GM12878 (cell line): ENCODE data around the gene ENAH. TPM values are rescaled to one million over a fixed set of nuclear protein-coding genes. Genes with fewer than 3 reads are reported as not detected.

ENCODE experiments used
- ATAC-seq: fragments of 200-7000 bp; cut with Tn5 transposase; 3 replicates; pipeline ENCODE4 v1.9.1; 2020; ENCODE audit warnings: mild to moderate bottlenecking, moderate library complexity
- BruUV-seq: library from RNA; stranded (reverse); fragments of 400-500 nt; replicated peaks from 2 replicates; lab custom pipeline; 2021; lab: Mats Ljungman, UMichigan
- CTCF ChIA-PET: fragments of 300-600 bp; sonication (Branson Sonifier 250); formaldehyde crosslinking; extraction: SDS; loops from one replicate; lab custom pipeline; 2021; ENCODE audit warnings: inconsistent platforms; lab: Yijun Ruan, JAX
- POLR2A ChIA-PET: fragments of 350-600 bp; formaldehyde crosslinking; extraction: SDS; loops from one replicate; lab custom pipeline; 2021; ENCODE audit warnings: inconsistent platforms; lab: Charles Lee
- RAD21 ChIA-PET: fragments of 300-600 bp; sonication (Branson Sonifier 250); formaldehyde crosslinking; loops from one replicate; lab custom pipeline; 2023; ENCODE audit warnings: antibody characterized with exemption; ENCODE audit not compliant: unreplicated experiment; lab: Charles Lee
- SMC1A ChIA-PET: fragments of 300-600 bp; sonication (Branson Sonifier 250); formaldehyde crosslinking; loops from one replicate; lab custom pipeline; 2023; ENCODE audit not compliant: unreplicated experiment, uncharacterized antibody; lab: Charles Lee
- DNase-seq: peaks from one replicate; pipeline ENCODE4 v3.0.0-alpha.2; 2011; ENCODE audit warnings: low read depth, low spot score
- FAIRE-seq: peaks from 3 replicates; lab custom pipeline; 2011; peaks lifted over from hg19 to GRCh38; lab: Jason Lieb, UNC
- H2AFZ ChIP-seq: 2 replicates; pipeline ENCODE4 v1.6.0; 2011; ENCODE audit warnings: low read depth, low read length, control low read depth; ENCODE audit not compliant: control insufficient read depth
- H3K27ac ChIP-seq: 2 replicates; pipeline ENCODE4 v1.5.1; 2011; ENCODE audit warnings: control low read depth; ENCODE audit not compliant: control insufficient read depth, insufficient read depth
- H3K27me3 ChIP-seq, 2 experiments: replicated peaks in 1 of 2; 2 replicates each; pipeline versions ENCODE4 v1.6.0 to v1.6.1; 2011; ENCODE audit warnings: low read length in 1 of 2; ENCODE audit not compliant: control insufficient read depth in 2 of 2, insufficient read depth in 2 of 2
- H3K36me3 ChIP-seq, 2 experiments: 2 replicates each; pipeline ENCODE4 v1.5.1; 2011; ENCODE audit warnings: low read length in 1 of 2; ENCODE audit not compliant: control insufficient read depth in 2 of 2, insufficient read depth in 2 of 2
- H3K4me1 ChIP-seq: 2 replicates; pipeline ENCODE4 v1.6.1; 2011; ENCODE audit warnings: mild to moderate bottlenecking, low read length, moderate library complexity, mixed read lengths; ENCODE audit not compliant: control insufficient read depth, insufficient read depth
- H3K4me2 ChIP-seq: 2 replicates; pipeline ENCODE4 v1.6.0; 2011; ENCODE audit warnings: control low read depth; ENCODE audit not compliant: control insufficient read depth, insufficient read depth
- H3K4me3 ChIP-seq: fragments of 200-600 bp; sonication (generic); 2 replicates; pipeline ENCODE4 v1.5.1; 2016
- H3K79me2 ChIP-seq: 2 replicates; pipeline ENCODE4 v1.6.0; 2011; ENCODE audit warnings: low read length; ENCODE audit not compliant: control insufficient read depth, insufficient read depth
- H3K9ac ChIP-seq: 2 replicates; pipeline ENCODE4 v1.8.0; 2011; ENCODE audit warnings: low read length, control low read depth, mixed read lengths; ENCODE audit not compliant: control insufficient read depth, insufficient read depth
- H3K9me3 ChIP-seq: replicated peaks from 3 replicates; pipeline ENCODE4 v1.5.1; 2011; ENCODE audit warnings: mild to moderate bottlenecking, low read length; ENCODE audit not compliant: control insufficient read depth, insufficient read depth
- H4K20me1 ChIP-seq: 2 replicates; pipeline ENCODE4 v1.6.0; 2011; ENCODE audit not compliant: control insufficient read depth, insufficient read depth
- BMI1 ChIP-seq: fragments of 450-650 bp; IDR thresholded peaks from 2 replicates; pipeline ENCODE4 v1.6.1; 2016; ENCODE audit warnings: mild to moderate bottlenecking, moderate library complexity, borderline replicate concordance
- CBX3 ChIP-seq: fragments of 200-600 bp; sonication (generic); IDR thresholded peaks from 2 replicates; pipeline ENCODE4 v1.6.1; 2016; ENCODE audit warnings: low read depth, borderline replicate concordance
- CREM ChIP-seq: IDR thresholded peaks from 2 replicates; pipeline ENCODE4 v1.6.1; 2014; ENCODE audit warnings: antibody characterized with exemption, low read depth
- ETV6 ChIP-seq, 2 experiments: fragments of 450-650 bp in 1 of 2; IDR thresholded peaks in 1 of 2; conservative IDR thresholded peaks in 1 of 2; 2 replicates each; pipeline ENCODE4 v1.6.1; 2014; ENCODE audit warnings: antibody characterized with exemption in 1 of 2, borderline replicate concordance in 1 of 2, low read depth in 1 of 2, mild to moderate bottlenecking in 1 of 2, moderate library complexity in 1 of 2
- HDAC2 ChIP-seq: fragments of 200-600 bp; sonication (generic); IDR thresholded peaks from 2 replicates; pipeline ENCODE4 v1.6.1; 2017
- HSF1 ChIP-seq: fragments of 150-350 bp; IDR thresholded peaks from 2 replicates; pipeline ENCODE4 v1.6.1; 2014; ENCODE audit warnings: mild to moderate bottlenecking, low read depth, low read length
- MEF2B ChIP-seq: fragments of 450-650 bp; IDR thresholded peaks from 2 replicates; pipeline ENCODE4 v1.6.1; 2018; ENCODE audit warnings: mild to moderate bottlenecking, moderate library complexity; ENCODE audit not compliant: partially characterized antibody, poor library complexity, severe bottlenecking
- NR2C1 ChIP-seq: fragments of 450-650 bp; IDR thresholded peaks from 2 replicates; pipeline ENCODE4 v1.6.1; 2017; ENCODE audit warnings: antibody characterized with exemption, mild to moderate bottlenecking, moderate library complexity
- POLR2AphosphoS5 ChIP-seq: IDR thresholded peaks from 2 replicates; pipeline ENCODE4 v1.6.1; 2011; ENCODE audit warnings: mild to moderate bottlenecking, low read length, inconsistent platforms
- PRDM15 ChIP-seq: fragments of 450-650 bp; formaldehyde crosslinking; IDR thresholded peaks from 2 replicates; pipeline ENCODE4 v1.4.0; 2020; ENCODE audit warnings: mild to moderate bottlenecking, moderate library complexity
- RAD51 ChIP-seq: fragments of 450-650 bp; IDR thresholded peaks from 2 replicates; pipeline ENCODE4 v1.6.1; 2016; ENCODE audit warnings: moderate library complexity, mild to moderate bottlenecking, inconsistent platforms
- SMAD1 ChIP-seq: fragments of 450-650 bp; IDR thresholded peaks from 2 replicates; pipeline ENCODE4 v1.6.1; 2018; ENCODE audit warnings: mild to moderate bottlenecking, low read depth; ENCODE audit not compliant: partially characterized antibody
- STAT1 ChIP-seq: fragments of 450-650 bp; conservative IDR thresholded peaks from 2 replicates; pipeline ENCODE4 v1.6.1; 2014; ENCODE audit warnings: antibody characterized with exemption, mild to moderate bottlenecking
- YBX1 ChIP-seq: fragments of 450-650 bp; IDR thresholded peaks from 2 replicates; pipeline ENCODE4 v1.6.1; 2016; ENCODE audit warnings: antibody characterized with exemption
- ZBTB4 ChIP-seq: fragments of 450-650 bp; formaldehyde crosslinking; IDR thresholded peaks from 2 replicates; pipeline ENCODE4 v1.4.0; 2022; ENCODE audit warnings: mild to moderate bottlenecking, moderate library complexity
- ZNF384 ChIP-seq: IDR thresholded peaks from 2 replicates; pipeline ENCODE4 v1.6.1; 2012; ENCODE audit warnings: low read depth, mild to moderate bottlenecking, low read length, improper control_type of control experiment, borderline replicate concordance
- ZNF622 ChIP-seq: fragments of 450-650 bp; IDR thresholded peaks from 2 replicates; pipeline ENCODE4 v1.6.1; 2017; ENCODE audit warnings: mild to moderate bottlenecking, inconsistent platforms
- WGBS: methylation state at CpG from one replicate; pipeline ENCODE4 v1.1.6; 2016; ENCODE audit warnings: low lambda C conversion rate; ENCODE audit not compliant: insufficient replicate concordance, insufficient coverage; ENCODE audit errors: missing lambda C conversion rate; 5-methylcytosine and 5-hydroxymethylcytosine counted together
- in situ Hi-C: fragments of 300-500 bp; cut with MboI; formaldehyde crosslinking; loops from 9 replicates; pipeline ENCODE4 v1.14.3; 2018; ENCODE audit warnings: mixed read lengths
- intact Hi-C: fragments of 100-400 bp; cut with micrococcal nuclease; formaldehyde crosslinking; loops from one replicate; pipeline ENCODE4 v1.14.2; 2022; ENCODE audit not compliant: unreplicated experiment
- polyA plus RNA-seq, 11 experiments: library from polyadenylated mRNA; depleted of rRNA in 4 of 11; unstranded in 6 of 11; stranded (reverse) in 5 of 11; fragments of >200 nt; fragmentation: Nextera tagmentation in 4 of 11; fragmentation: Illumina TruSeq in 1 of 11; extraction: Ambion mirVana in 4 of 11; extraction: Trizol in 1 of 11; gene quantifications; 1 replicate in 1 of 11; 2 replicates in 10 of 11; pipeline versions ENCODE4 v1.2.1 to v1.2.3, GENCODE V29; 2011 to 2016; ENCODE audit warnings: inconsistent platforms in 2 of 11, missing spikeins in 2 of 11, low read depth in 1 of 11
- total RNA-seq, 4 experiments: library from RNA; depleted of rRNA in 3 of 4; stranded (reverse); fragments of >200 nt in 3 of 4; fragmentation: Illumina TruSeq in 1 of 4; extraction: Trizol in 1 of 4; gene quantifications; 2 replicates each; pipeline versions ENCODE4 v1.2.1 to v1.2.3, GENCODE V29; 2013 to 2021

Gene ENAH
- total and polyA plus RNA-seq, 10 of the 15 experiments (the other 5 are each of a cell fraction or from before 2014, with no cell fraction given) = under 0.01 to 0.62 (median 0.06) TPM; not detected in 5

GRCh38 chr1:225700889-225701465 is 48.1 kb upstream of the ENAH start:
- no peak overlapping the region for H3K4me3 ChIP-seq
- POLR2A ChIA-PET = no interaction called here
- FAIRE-seq = no peak
- H3K9me3 ChIP-seq = no peaks in the 10 kb centered on the region
- in situ Hi-C loops = no loop called here
- no peaks in the 10 kb centered on the region for H3K36me3 ChIP-seq
- peaks cover 0 to 4% of the 10 kb centered on the region in 2 experiments; a peak in 1 of 4 replicates for H3K27me3 ChIP-seq
- no peak for DNase-seq
- H3K79me2 ChIP-seq = no peaks in the 10 kb centered on the region
- BruUV-seq = no TSS peak
- H4K20me1 ChIP-seq = no peaks in the 10 kb centered on the region
- SMC1A ChIA-PET = no interaction called here
- no peaks in the 10 kb centered on the region for H3K4me1 ChIP-seq
- ATAC-seq = no peak
- CTCF ChIA-PET = interaction anchor here (0.5 kb wide), 1 partner anchor 12 kb away, joined by 3 read pairs; no protein-coding TSS in a partner anchor
- no peak overlapping the region for H3K4me2 ChIP-seq
- RAD21 ChIA-PET = no interaction called here
- H2AFZ ChIP-seq = no peak overlapping the region
- 51% methylated on average over 4 of the region's 4 CpGs for WGBS
- H3K27ac ChIP-seq = no peak overlapping the region
- intact Hi-C loops = no loop called here
- no peak overlapping the region for H3K9ac ChIP-seq
- TF ChIP-seq ZNF622 (no peak), ZNF384 (no peak), HSF1 (no peak), NR2C1 (no peak), SMAD1 (no peak), PRDM15 (CRISPR knock-in tag) (no peak), ETV6 (conservative IDR thresholded peaks at IDR 0.05 in 1 of 2, IDR thresholded peaks at IDR 0.05 in 1 of 2; ENCODE audit: borderline replicate concordance in 1 of 2, low read depth in 1 of 2) (no peak), ZBTB4 (CRISPR knock-in tag) (no peak), STAT1 (no peak), CBX3 (no peak), BMI1 (no peak), YBX1 (no peak), CREM (no peak), HDAC2 (no peak), RAD51 (no peak), MEF2B (no peak), POLR2AphosphoS5 (no peak)
